GM19468 (cell line): Measurements from ENCODE around the gene CIAO3.

Experiments used
- ATAC-seq: cut with Tn5 transposase; IDR thresholded peaks from one replicate; pipeline ENCODE4 v1.9.1; 2021; ENCODE audit warnings: mild to moderate bottlenecking, moderate library complexity, moderate number of reproducible peaks; ENCODE audit not compliant: unreplicated experiment; ENCODE audit errors: extremely low read depth

CIAO3 gene

DNA sequence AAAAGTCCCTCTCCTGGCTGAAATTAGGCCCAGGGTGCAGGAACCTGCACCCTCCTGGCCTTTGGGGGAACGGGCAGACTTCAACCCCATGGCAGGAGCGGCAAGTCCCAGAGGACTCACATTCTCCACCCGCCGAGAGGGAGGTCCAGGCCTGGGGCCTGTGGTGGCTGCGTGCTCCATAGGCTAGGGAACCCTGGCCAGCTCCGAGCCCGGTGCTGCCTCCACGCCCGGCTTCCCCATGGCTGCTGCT, 14.7 kb downstream of the CIAO3 start:
- no peak for ATAC-seq

- no peak for ATAC-seq
Measured at GRCh38 chr16:725463-726187, 15.2 kb downstream of the CIAO3 start.

DNA sequence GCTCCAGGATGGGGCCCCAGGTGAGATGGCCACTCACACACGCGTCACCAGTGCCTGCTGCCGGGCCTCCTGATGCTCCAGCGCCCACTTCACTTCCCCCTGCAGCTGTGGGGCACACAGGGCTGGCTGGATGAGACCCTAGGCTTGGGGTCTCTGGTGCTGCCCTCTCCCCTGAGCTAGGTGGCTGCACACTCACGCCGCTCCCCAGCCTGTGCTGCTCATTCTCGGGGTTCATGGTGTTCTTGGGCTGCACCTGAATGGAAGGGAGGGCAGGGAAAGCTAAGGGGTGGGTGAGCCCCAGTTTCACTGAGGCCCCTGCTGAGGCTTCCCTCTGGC, 15.8 kb downstream of the CIAO3 start:
- ATAC-seq, result no peak

DNA sequence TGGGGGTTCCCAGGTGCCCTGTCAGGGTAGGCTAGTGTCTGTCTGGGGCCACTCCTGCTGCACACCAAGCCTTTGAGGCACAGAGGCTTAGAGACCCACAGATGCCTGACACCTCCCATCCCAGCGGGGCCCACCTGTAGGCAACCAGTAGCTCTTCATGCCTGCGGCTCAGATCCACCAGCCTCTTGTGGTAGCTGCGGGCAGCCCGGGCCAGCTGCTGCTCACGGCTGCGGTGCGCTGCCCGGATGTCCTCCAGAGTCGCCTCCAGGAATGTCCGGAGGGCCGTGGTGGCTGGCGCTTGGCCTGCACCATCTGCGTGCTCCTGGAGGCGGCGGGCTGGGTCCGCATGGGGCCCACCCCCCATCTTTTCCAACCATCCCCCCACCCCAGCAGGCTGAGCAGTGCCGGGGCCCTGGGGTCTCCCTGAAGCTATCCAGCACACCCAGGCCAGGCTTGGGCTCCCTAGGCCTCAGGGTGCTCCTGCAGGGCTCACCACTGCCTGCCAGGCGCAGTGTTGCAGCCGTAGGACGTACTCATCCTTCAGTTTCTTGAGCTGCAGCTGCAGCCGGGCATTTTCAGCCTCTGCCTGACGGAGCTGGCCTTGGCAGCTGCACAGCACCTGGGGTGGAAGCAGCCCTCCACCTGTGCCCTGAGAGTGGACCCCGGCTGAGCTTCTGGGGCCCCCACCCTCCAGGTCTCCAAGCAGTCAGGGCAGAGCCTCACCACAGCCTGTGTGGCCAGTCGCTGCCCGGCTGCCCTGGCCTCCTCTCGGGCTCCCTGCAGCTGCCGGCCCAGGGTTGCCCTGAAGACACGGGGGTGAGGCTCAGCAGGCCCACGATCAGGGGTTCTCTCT, 16.4 kb downstream of the CIAO3 start:
- no peak for ATAC-seq

- ATAC-seq, result no peak
Measured at GRCh38 chr16:723695-724094, 17.1 kb downstream of the CIAO3 start.

DNA sequence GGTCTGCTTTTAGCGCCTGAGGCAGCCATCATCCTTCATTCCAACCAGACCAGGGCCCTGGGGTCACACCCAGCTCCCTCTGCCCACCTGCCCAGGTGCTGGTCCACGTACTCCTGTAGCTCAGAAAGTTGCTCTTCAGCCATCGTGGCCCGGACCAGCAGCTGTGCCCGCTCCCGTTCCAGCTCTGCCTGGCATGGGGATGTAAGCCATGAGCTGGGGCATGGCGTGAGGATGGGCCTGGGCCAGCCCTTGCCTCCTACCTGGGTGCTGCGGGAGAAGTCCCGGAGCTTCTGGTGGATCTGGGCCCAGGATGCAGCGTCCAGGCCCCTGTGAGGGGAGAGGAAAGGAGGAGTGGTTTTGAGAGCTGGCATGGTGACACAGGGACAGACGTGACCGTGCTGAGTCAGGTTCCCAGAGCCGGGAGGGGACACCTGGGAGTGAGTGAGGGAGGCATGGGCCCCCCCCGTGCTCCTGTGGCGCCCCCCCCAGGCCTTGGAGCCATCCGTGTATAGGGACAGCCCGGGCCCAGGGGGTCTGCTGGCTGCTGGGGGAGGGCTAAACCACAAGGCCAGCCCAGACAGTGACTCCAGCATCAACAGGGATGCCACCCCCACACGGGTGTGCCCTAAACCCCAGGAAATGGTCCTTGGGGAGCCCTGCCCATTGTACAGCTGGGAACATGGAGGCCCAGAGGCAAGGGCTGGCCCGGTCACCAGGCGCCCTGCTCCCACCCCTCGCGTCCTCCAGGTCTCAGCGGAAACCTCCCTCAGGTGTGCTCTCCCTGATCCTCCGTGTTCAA, 17.8 kb downstream of the CIAO3 start:
- no peak for ATAC-seq

GRCh38 chr16:721765-722540, 18.8 kb downstream of the CIAO3 start:
- no peak for ATAC-seq

DNA sequence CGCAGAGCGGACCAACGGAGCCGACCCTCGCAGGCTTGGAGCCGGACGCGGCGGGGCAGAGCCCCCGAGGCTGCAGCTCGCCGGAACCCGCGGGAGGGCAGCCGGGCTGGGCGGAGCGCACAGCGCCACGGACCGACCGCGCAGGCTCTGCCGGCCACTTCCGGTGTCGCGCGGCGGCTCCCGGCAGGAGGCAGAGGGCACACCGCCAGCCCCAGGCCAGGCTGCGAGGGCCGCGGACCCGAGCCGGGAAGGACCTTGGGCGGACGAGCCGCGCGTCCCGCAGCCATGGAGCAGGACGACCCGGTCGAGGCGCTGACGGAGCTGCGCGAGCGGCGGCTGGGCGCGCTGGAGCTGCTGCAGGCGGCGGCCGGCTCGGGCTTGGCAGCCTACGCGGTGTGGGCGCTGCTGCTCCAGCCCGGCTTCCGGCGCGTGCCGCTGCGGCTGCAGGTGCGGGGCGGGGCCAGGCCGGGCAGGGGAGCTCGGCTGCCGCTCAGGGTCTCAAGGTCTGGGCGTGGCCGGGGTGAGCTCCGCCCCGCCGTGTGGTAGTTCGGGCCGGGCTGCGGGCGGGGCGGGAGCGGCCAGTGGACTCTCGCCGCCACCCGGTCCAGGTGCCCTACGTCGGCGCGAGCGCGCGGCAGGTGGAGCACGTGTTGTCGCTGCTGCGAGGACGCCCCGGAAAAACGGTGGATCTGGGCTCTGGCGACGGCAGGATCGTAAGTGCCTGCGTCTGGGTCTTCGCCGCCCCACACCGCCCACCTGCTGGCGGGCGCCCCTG, 19.6 kb downstream of the CIAO3 start, which contains the start of gene ANTKMT:
Gene ANTKMT, plus strand, starts transcription at position 157 of the 775 bp plus-strand sequence. Its CDS starts 129 bp downstream, at position 286.
- peak; percentile 57 for ATAC-seq

- no peak for ATAC-seq
Measured at GRCh38 chr16:720447-720989, 20.3 kb downstream of the CIAO3 start.

DNA sequence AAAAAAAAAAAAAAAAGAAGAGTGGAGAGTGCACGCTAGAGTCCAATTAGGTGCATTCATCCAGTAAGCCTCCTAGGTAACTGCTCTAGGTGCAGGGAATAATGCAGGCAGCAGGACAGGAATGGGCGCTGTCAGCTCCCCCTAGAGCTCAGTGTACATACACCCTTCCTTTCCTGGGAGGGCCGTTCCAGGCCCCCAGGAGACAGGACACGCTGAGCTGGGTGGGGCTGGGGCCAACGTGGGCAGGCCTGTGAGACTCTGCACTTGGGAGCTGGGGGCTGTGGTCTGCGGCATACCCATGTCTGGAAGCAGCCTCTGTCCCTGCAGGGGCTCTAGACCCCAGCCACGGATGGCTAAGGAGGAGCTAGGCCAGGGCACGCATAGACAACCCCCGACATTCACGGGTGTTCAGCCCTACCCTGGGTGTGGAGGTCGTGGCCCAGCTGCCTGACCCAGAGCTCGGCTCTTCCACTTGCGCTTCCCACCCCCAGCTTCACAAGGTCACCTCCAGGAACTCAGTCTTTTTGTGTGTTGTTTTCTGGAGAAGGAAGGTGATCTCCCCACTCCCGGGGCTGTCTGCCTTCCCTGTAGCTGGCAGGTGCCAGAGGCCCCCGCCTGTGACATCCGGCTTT, 20.9 kb downstream of the CIAO3 start:
- no peak for ATAC-seq

DNA sequence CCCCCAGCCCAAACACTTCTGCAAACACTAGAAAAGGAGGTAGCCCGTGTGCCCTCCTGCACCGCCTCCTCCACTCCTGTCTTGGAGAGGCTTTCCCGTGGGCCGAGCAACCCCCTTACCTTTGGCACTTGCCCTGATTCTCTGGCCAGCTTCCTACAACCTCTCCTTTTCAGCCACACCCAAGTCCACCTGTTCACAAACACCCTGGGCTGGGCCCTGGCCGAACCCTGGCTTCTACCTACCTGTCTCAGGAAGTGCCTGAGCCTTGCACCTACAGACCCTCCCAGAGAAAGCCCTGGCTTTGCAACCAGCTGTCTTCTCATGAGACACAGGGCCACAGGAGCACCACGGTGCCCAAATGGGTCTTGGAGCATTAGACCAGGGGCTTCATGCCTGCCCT, 21.9 kb downstream of the CIAO3 start:
- ATAC-seq, result no peak

GRCh38 chr16:718389-718788, 22.4 kb downstream of the CIAO3 start:
- ATAC-seq, result no peak

DNA sequence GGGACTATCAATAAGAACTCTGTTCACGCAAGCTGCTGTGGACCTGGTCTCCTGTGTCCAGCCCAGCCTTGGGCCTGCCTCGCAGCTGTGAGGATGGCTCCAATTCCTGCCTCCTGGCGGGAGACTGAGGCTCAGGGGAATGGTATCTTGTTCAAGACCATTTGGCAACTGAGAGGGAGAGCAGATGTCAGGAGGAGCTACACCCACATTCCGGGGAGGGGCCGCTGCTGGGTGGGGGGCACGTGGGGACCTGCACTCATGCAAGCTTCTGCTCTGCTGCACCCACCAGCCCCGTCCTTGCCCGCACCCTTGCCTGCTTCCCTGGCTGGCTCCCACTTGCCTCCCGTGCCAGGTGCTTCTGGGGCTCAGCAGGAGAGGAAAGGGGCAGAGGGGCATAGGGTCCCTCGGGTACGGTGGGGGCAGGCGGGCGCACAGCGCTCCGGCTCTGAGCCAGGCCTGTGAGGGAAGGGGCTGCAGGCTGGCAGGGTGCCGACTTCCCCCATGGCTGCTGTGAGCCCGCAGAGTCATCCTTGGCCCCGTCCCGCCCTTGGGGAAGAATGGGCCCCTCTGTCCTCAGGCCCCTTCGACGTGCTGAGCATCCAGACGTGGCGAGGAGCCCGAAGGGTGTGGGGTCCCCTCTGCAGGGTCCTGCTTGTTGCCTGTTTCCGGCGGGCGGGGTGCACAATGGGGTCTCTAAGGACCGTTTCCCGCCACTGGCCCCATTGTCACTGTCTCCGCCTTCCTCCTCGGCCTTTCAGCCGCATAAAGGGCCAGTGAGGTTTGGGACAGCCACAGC, 23.1 kb downstream of the CIAO3 start:
- ATAC-seq, result no peak

- ATAC-seq, result no peak
Measured at GRCh38 chr16:716768-717325, 23.9 kb downstream of the CIAO3 start.

- ATAC-seq, result no peak
Measured at GRCh38 chr16:716200-716568, 24.6 kb downstream of the CIAO3 start.

GRCh38 chr16:715477-716199, 25.2 kb downstream of the CIAO3 start:
- ATAC-seq, result no peak
